Gastrocnemius medialis (tissue), 4 donors: Measurements from ENCODE around the gene LYL1.

ENCODE experiments used
- CTCF ChIP-seq, 5 experiments: fragments of 450-650 bp in 3 of 5; fragments of 200-600 bp in 2 of 5; sonication (generic) in 2 of 5; IDR thresholded peaks in 4 of 5; conservative IDR thresholded peaks in 1 of 5; 1 replicate in 4 of 5; 2 replicates in 1 of 5; pipeline ENCODE4 v1.5.1; 2016 to 2019; ENCODE audit warnings: antibody characterized with exemption in 5 of 5, mild to moderate bottlenecking in 3 of 5, moderate library complexity in 3 of 5
- POLR2A ChIP-seq, 2 donors: fragments of 450-650 bp; IDR thresholded peaks; one replicate each; pipeline ENCODE4 v1.6.1; 2017; ENCODE audit warnings: antibody characterized with exemption in 2 of 2, mild to moderate bottlenecking in 2 of 2, moderate library complexity in 2 of 2

- TF ChIP-seq CTCF (IDR thresholded peaks at IDR 0.05 in 4 of 5, conservative IDR thresholded peaks at IDR 0.05 in 1 of 5) (no peak), POLR2A (IDR thresholded peaks at IDR 0.05) (no peak)
Observed at GRCh38 chr19:13078381-13078780, 24.3 kb downstream of the LYL1 start.
